HFFc6 (cell line): ENCODE data around the gene CALY. TPM values are rescaled to one million over a fixed set of nuclear protein-coding genes. Genes with fewer than 3 reads are reported as not detected.
"Not testable (repeated sequence)": the region's sequence is repeated elsewhere in the genome, so short reads cannot be mapped to it uniquely, and the experiment has no call there.

ENCODE experiments used
- DNase-seq: peaks from one replicate; pipeline ENCODE4 v3.0.0-alpha.2; 2018
- H3K27ac Mint-ChIP-seq: 2 replicates; pipeline ENCODE4 v1.8.0; 2020; ENCODE audit warnings: mild to moderate bottlenecking, mixed read lengths
- H3K27me3 Mint-ChIP-seq: 2 replicates; pipeline ENCODE4 v1.8.0; 2021; ENCODE audit warnings: mild to moderate bottlenecking, moderate library complexity, mixed read lengths; ENCODE audit not compliant: insufficient read depth
- H3K36me3 Mint-ChIP-seq: 2 replicates; pipeline ENCODE4 v1.8.0; 2021; ENCODE audit warnings: low read depth, mixed read lengths
- H3K4me1 Mint-ChIP-seq: 2 replicates; pipeline ENCODE4 v1.8.0; 2020; ENCODE audit warnings: low read depth, mixed read lengths
- H3K4me3 Mint-ChIP-seq: 2 replicates; pipeline ENCODE4 v1.8.0; 2020; ENCODE audit warnings: mild to moderate bottlenecking, moderate library complexity, mixed read lengths
- H3K9me3 Mint-ChIP-seq: 2 replicates; pipeline ENCODE4 v1.8.0; 2020; ENCODE audit warnings: mild to moderate bottlenecking, mixed read lengths
- CTCF ChIP-seq: fragments of 200-600 bp; sonication (generic); IDR thresholded peaks from 2 replicates; pipeline ENCODE4 v1.5.0; 2021; ENCODE audit warnings: antibody characterized with exemption, mild to moderate bottlenecking
- total RNA-seq, 6 experiments: library from RNA; stranded (reverse); fragmentation: NEBNext Ultra II Directional; extraction: Animal tissue kit (Norgen Biotek cat#: 25700); gene quantifications; 2 replicates in 1 of 6; 3 replicates in 5 of 6; pipeline ENCODE4 v1.2.3, GENCODE V29; 2021

CALY gene
- total RNA-seq, 6 experiments from 2014 or later, result 0.31 TPM; not detected in 5

GRCh38 chr10:133370030-133370786 is 33.5 kb upstream of the CALY start:
- no peak overlapping the region for H3K4me3 Mint-ChIP-seq
- H3K36me3 Mint-ChIP-seq, result peaks cover 12% of the 10 kb centered on the region; the same call in 1 of the 2 replicates
- no peak for TF ChIP-seq CTCF
- H3K4me1 Mint-ChIP-seq, result peaks cover 6% of the 10 kb centered on the region
- no peaks in the 10 kb centered on the region for H3K9me3 Mint-ChIP-seq
- H3K27ac Mint-ChIP-seq, result no peak overlapping the region
- DNase-seq, result no peak
- H3K27me3 Mint-ChIP-seq, result no peaks in the 10 kb centered on the region; the same call in 1 of the 2 replicates

- no peaks in the 10 kb centered on the region; the same call in 1 of the 2 replicates for H3K27me3 Mint-ChIP-seq
- no peak overlapping the region for H3K27ac Mint-ChIP-seq
- no peak overlapping the region for H3K4me3 Mint-ChIP-seq
- H3K4me1 Mint-ChIP-seq, result no peaks in the 10 kb centered on the region
- no peaks in the 10 kb centered on the region for H3K9me3 Mint-ChIP-seq
- TF ChIP-seq CTCF, result no peak
- DNase-seq, result no peak
- peaks cover 22% of the 10 kb centered on the region; the same call in 1 of the 2 replicates for H3K36me3 Mint-ChIP-seq
These were observed 31.5 kb upstream of the CALY start for GRCh38 chr10:133368153-133368552.

- H3K9me3 Mint-ChIP-seq, H3K4me1 Mint-ChIP-seq, H3K4me3 Mint-ChIP-seq, DNase-seq, H3K27me3 Mint-ChIP-seq, H3K27ac Mint-ChIP-seq: not testable (repeated sequence)
- H3K36me3 Mint-ChIP-seq, result peaks cover 29% of the 10 kb centered on the region
These were observed 30.8 kb upstream of the CALY start for GRCh38 chr10:133367461-133367860.

GRCh38 chr10:133366751-133367150 is 30.1 kb upstream of the CALY start:
- H3K27me3 Mint-ChIP-seq, result peaks cover 2% of the 10 kb centered on the region
- no peaks in the 10 kb centered on the region for H3K4me1 Mint-ChIP-seq
- peaks cover 36% of the 10 kb centered on the region for H3K36me3 Mint-ChIP-seq
- no peak overlapping the region for H3K4me3 Mint-ChIP-seq
- H3K27ac Mint-ChIP-seq, result no peak overlapping the region
- H3K9me3 Mint-ChIP-seq, result no peaks in the 10 kb centered on the region
- TF ChIP-seq CTCF, result no peak
- no peak for DNase-seq

- no peaks in the 10 kb centered on the region for H3K4me1 Mint-ChIP-seq
- no peaks in the 10 kb centered on the region for H3K9me3 Mint-ChIP-seq
- no peak for TF ChIP-seq CTCF
- no peak for DNase-seq
- H3K27ac Mint-ChIP-seq, result no peak overlapping the region
- H3K27me3 Mint-ChIP-seq, result peaks cover 2% of the 10 kb centered on the region
- H3K4me3 Mint-ChIP-seq, result no peak overlapping the region
- peaks cover 41% of the 10 kb centered on the region for H3K36me3 Mint-ChIP-seq
These were observed 29.4 kb upstream of the CALY start for GRCh38 chr10:133366130-133366478.

- no peak for TF ChIP-seq CTCF
- Mint-ChIP-seq H3K27me3 (peaks cover 2% of the 10 kb centered on the region), H3K27ac (no peak overlapping the region), H3K36me3 (peaks cover 40% of the 10 kb centered on the region), H3K4me1 (no peaks in the 10 kb centered on the region), H3K9me3 (no peaks in the 10 kb centered on the region), H3K4me3 (no peak overlapping the region)
- no peak for DNase-seq
These were observed 28.9 kb upstream of the CALY start for GRCh38 chr10:133365461-133366129.
